ENCODE data around the gene RAD9A. TPM values are rescaled to one million over a fixed set of nuclear protein-coding genes. Genes with fewer than 3 reads are reported as not detected.

RAD9A gene
- total and polyA plus RNA-seq, 4 donors: 14.1 to 35.9 (median 21.2) TPM

DNA sequence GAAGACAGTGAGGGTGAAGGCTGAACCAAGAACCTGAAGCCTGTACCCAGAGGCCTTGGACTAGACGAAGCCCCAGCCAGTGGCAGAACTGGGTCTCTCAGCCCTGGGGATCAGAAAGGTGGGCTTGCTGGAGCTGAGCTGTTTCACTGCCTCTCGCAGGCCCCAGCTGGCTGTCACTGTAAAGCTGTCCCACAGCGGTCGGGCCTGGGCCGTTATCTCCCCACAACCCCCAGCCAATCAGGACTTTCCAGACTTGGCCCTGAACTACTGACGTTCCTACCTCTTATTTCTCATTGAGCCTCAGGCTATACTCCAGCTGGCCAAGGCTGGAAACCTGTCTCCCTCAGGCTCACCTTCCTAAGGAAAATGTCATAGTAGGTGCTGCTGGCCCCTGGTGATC is 5.8 kb downstream of the RAD9A start:
- TF ChIP-seq, protein P1, sequence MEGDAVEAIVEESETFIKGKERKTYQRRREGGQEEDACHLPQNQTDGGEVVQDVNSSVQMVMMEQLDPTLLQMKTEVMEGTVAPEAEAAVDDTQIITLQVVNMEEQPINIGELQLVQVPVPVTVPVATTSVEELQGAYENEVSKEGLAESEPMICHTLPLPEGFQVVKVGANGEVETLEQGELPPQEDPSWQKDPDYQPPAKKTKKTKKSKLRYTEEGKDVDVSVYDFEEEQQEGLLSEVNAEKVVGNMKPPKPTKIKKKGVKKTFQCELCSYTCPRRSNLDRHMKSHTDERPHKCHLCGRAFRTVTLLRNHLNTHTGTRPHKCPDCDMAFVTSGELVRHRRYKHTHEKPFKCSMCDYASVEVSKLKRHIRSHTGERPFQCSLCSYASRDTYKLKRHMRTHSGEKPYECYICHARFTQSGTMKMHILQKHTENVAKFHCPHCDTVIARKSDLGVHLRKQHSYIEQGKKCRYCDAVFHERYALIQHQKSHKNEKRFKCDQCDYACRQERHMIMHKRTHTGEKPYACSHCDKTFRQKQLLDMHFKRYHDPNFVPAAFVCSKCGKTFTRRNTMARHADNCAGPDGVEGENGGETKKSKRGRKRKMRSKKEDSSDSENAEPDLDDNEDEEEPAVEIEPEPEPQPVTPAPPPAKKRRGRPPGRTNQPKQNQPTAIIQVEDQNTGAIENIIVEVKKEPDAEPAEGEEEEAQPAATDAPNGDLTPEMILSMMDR (IDR thresholded peaks at IDR 0.05; ENCODE audit: control extremely low read depth, extremely low read depth): no peak
- H3K9ac ChIP-seq (ENCODE audit: insufficient read depth in 1 of 2, low read length in 2 of 2): no peak overlapping the region
- H3K27ac ChIP-seq (ENCODE audit: low read depth in 1 of 2, low read length in 1 of 2): no peak overlapping the region
- H3K27me3 ChIP-seq (ENCODE audit: control insufficient read depth in 3 of 3, insufficient read depth in 3 of 3, low read length in 2 of 3): no peaks in the 10 kb centered on the region
- H3K4me1 ChIP-seq (ENCODE audit: control insufficient read depth in 5 of 5, insufficient read depth in 5 of 5, low read length in 5 of 5): peaks cover 3 to 29% (median 11%) of the 10 kb centered on the region in 5 donors
- ATAC-seq (ENCODE audit: insufficient read depth, low FRiP score) (no peak), DNase-seq (no peak)
- no peaks in the 10 kb centered on the region for H3K9me3 ChIP-seq (ENCODE audit: control insufficient read depth in 4 of 4, insufficient read depth in 3 of 4, low read length in 3 of 4)
- WGBS, 2 donors: 83 to 87% methylated on average over 6 of the region's 6 CpGs
- no peak overlapping the region for H3K4me3 ChIP-seq
- peaks cover 6 to 40% (median 25%) of the 10 kb centered on the region in 4 donors for H3K36me3 ChIP-seq (ENCODE audit: control insufficient read depth in 4 of 4, insufficient read depth in 4 of 4, low read length in 4 of 4)

DNA sequence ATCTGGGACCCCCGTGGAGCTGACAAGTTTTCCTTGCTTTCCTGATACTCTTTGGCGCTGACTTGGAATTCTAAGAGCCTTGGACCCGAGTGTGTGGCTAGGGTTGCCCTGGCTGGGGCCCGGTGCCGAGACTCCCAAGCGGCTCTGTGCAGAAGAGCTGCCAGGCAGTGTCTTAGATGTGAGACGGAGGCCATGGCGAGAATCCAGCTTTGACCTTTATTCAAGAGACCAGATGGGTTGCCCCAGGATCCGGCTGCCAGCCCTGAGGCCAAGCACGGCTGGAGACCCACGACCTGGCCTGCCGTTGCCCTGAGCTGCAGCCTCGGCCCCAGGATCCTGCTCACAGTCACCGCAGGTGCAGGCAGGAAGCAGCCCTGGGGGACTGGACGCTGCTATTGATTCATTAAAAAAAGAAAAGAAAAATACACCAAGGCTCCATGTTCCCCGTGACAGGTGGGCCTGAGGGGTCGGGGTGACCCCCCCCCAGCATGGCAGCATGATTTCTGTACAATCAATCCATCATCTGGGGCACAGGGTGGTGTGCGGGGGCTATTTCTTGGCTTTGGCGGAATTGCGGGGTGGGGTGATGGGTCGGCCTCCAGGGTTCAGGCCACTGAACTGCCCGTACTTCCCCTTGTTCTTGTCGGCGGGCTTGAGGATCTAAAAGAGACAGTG is 6.3 kb downstream of the RAD9A start:
- H3K9me3 ChIP-seq (ENCODE audit: control insufficient read depth in 4 of 4, insufficient read depth in 3 of 4, low read length in 3 of 4): no peaks in the 10 kb centered on the region
- 86 to 88% methylated on average over 24 of the region's 24 CpGs for WGBS, 2 donors
- no peak for DNase-seq
- H3K9ac ChIP-seq (ENCODE audit: insufficient read depth in 1 of 2, low read length in 2 of 2): no peak overlapping the region
- no peak overlapping the region for H3K4me3 ChIP-seq
- no peak overlapping the region for H3K27ac ChIP-seq (ENCODE audit: low read depth in 1 of 2, low read length in 1 of 2)
- no peak for ATAC-seq (ENCODE audit: insufficient read depth, low FRiP score)
- TF ChIP-seq, protein P1 (IDR thresholded peaks at IDR 0.05; ENCODE audit: control extremely low read depth, extremely low read depth): no peak
- H3K4me1 ChIP-seq (ENCODE audit: control insufficient read depth in 5 of 5, insufficient read depth in 5 of 5, low read length in 5 of 5): peaks cover 2 to 26% (median 9%) of the 10 kb centered on the region in 5 donors
- peaks cover 6 to 40% (median 25%) of the 10 kb centered on the region in 4 donors for H3K36me3 ChIP-seq (ENCODE audit: control insufficient read depth in 4 of 4, insufficient read depth in 4 of 4, low read length in 4 of 4)
- no peaks in the 10 kb centered on the region for H3K27me3 ChIP-seq (ENCODE audit: control insufficient read depth in 3 of 3, insufficient read depth in 3 of 3, low read length in 2 of 3)

DNA sequence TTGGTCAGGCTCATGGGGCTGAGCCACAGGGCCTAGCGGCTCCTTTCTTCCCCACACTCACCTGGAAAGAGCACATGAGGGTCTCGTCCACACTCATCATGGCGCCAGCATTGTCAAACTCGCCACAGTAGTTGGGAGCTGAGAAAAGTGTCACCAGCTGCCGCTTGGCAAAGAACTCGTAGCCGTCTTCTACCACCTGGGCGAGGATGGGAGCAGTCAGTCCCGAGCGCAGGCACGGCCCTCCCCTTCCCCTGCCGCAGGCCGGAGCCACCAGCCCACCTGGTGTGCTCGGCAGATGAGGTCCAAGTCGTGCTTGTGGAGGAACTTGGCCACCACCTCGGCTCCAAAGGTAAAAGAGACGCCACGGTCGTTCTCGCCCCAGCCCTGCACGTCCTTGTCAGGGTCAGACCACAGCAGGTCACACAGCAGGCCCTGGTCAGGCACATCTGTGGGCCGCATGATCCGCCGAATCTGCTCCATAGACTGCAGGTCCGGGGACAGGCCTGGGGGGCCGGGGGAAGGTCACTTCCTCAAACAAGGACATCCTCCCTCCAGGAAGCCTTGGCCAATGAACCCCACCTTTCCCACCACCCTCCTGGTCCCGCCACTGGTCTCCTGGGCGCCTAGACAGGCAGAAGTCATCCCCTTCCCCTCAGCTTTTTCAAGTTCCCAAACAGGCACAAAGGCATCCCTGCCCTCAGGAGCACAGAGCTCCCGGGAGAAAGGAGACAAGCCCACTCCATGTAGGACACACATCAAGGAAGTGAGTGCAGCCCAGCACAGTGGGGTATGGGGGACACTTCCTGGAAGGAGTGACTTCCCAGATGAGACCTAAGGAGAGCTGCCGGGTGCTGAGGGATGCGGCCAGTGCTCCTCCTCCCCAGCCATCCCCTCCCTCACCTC is 7.1 kb downstream of the RAD9A start:
- H3K9me3 ChIP-seq (ENCODE audit: control insufficient read depth in 4 of 4, insufficient read depth in 3 of 4, low read length in 3 of 4): no peaks in the 10 kb centered on the region
- H3K9ac ChIP-seq (ENCODE audit: insufficient read depth in 1 of 2, low read length in 2 of 2): no peak overlapping the region
- TF ChIP-seq, protein P1 (IDR thresholded peaks at IDR 0.05; ENCODE audit: control extremely low read depth, extremely low read depth): no peak
- H3K27ac ChIP-seq (ENCODE audit: low read depth in 1 of 2, low read length in 1 of 2): no peak overlapping the region
- ATAC-seq (ENCODE audit: insufficient read depth, low FRiP score) (no peak), DNase-seq (no peak)
- no peak overlapping the region for H3K4me3 ChIP-seq
- H3K27me3 ChIP-seq (ENCODE audit: control insufficient read depth in 3 of 3, insufficient read depth in 3 of 3, low read length in 2 of 3): no peaks in the 10 kb centered on the region
- peaks cover 2 to 34% (median 9%) of the 10 kb centered on the region in 5 donors for H3K4me1 ChIP-seq (ENCODE audit: control insufficient read depth in 5 of 5, insufficient read depth in 5 of 5, low read length in 5 of 5)
- WGBS, 2 donors: 87 to 88% methylated on average over 31 of the region's 31 CpGs
- peaks cover 6 to 38% (median 25%) of the 10 kb centered on the region in 4 donors for H3K36me3 ChIP-seq (ENCODE audit: control insufficient read depth in 4 of 4, insufficient read depth in 4 of 4, low read length in 4 of 4)

Measured in lung (tissue), 12 donors.